B cell (primary cell): ENCODE measurements around the gene TDO2. TPM values are rescaled to one million over a fixed set of nuclear protein-coding genes. Genes with fewer than 3 reads are reported as not detected.

Experiments used
- ATAC-seq: fragments of 200-7000 bp; cut with Tn5 transposase; one replicate; pipeline ENCODE4 v1.10.0; 2021; ENCODE audit warnings: low read depth, mild to moderate bottlenecking, moderate number of reproducible peaks, moderate library complexity
- CTCF ChIA-PET: fragments of 350-600 bp; sonication (Branson Sonifier 250); formaldehyde crosslinking; loops from one replicate; lab custom pipeline; 2021; ENCODE audit warnings: antibody characterized with exemption, inconsistent platforms; lab: Charles Lee
- POLR2A ChIA-PET: fragments of 350-600 bp; sonication (Branson Sonifier 250); formaldehyde crosslinking; loops from one replicate; lab custom pipeline; 2021; ENCODE audit warnings: antibody characterized with exemption; lab: Charles Lee
- DNase-seq: peaks from one replicate; pipeline ENCODE4 v3.0.0; 2013
- H2AFZ ChIP-seq: 2 replicates; pipeline ENCODE4 v1.6.1; 2012; ENCODE audit warnings: mild to moderate bottlenecking, low read depth, low read length; ENCODE audit not compliant: insufficient read depth, poor library complexity, severe bottlenecking
- H3K27ac ChIP-seq, 2 donors: 1 replicate in 1 of 2; 2 replicates in 1 of 2; pipeline ENCODE4 v1.5.1; 2012 to 2013; ENCODE audit warnings: low read length in 2 of 2, mild to moderate bottlenecking in 2 of 2, moderate library complexity in 1 of 2
- H3K27me3 ChIP-seq, 4 experiments: fragments of 200-600 bp in 1 of 4; sonication (generic) in 1 of 4; replicated peaks in 1 of 4; 1 replicate in 2 of 4; 2 replicates in 2 of 4; pipeline versions ENCODE4 v1.6.1 to v1.7.0; 2013 to 2016; ENCODE audit warnings: low read length in 3 of 4, mild to moderate bottlenecking in 2 of 4, mixed read lengths in 1 of 4, moderate library complexity in 1 of 4; ENCODE audit not compliant: insufficient read depth in 4 of 4, control insufficient read depth in 3 of 4; ENCODE audit errors: control extremely low read depth in 1 of 4
- H3K36me3 ChIP-seq, 2 experiments: replicated peaks in 1 of 2; 1 replicate in 1 of 2; 2 replicates in 1 of 2; pipeline versions ENCODE4 v1.6.1 to v1.7.1; 2013; ENCODE audit warnings: low read length in 1 of 2; ENCODE audit not compliant: insufficient read depth in 2 of 2, control insufficient read depth in 1 of 2; ENCODE audit errors: control extremely low read depth in 1 of 2, extremely low read depth in 1 of 2
- H3K4me1 ChIP-seq, 2 donors: fragments of 200-600 bp in 1 of 2; sonication (generic) in 1 of 2; 1 replicate in 1 of 2; 2 replicates in 1 of 2; pipeline versions ENCODE4 v1.5.1 to v1.6.1; 2013 to 2017; ENCODE audit warnings: low read length in 2 of 2; ENCODE audit not compliant: control insufficient read depth in 2 of 2, insufficient read depth in 2 of 2
- H3K4me2 ChIP-seq: replicated peaks from 2 replicates; pipeline ENCODE3; 2012; ENCODE audit warnings: mild to moderate bottlenecking, low read depth, low read length; ENCODE audit not compliant: poor library complexity, severe bottlenecking
- H3K4me3 ChIP-seq, 5 experiments: fragments of 200-600 bp in 1 of 5; sonication (generic) in 1 of 5; 1 replicate in 3 of 5; 2 replicates in 2 of 5; pipeline versions ENCODE4 v1.5.1 to v1.7.0; 2011 to 2016; ENCODE audit warnings: low read length in 4 of 5, mild to moderate bottlenecking in 4 of 5, low read depth in 2 of 5, control low read depth in 1 of 5, moderate library complexity in 1 of 5; ENCODE audit not compliant: insufficient read depth in 1 of 5; ENCODE audit errors: control extremely low read depth in 1 of 5, extremely low read depth in 1 of 5
- H3K79me2 ChIP-seq: fragments of 200-600 bp; sonication (generic); one replicate; pipeline ENCODE4 v1.6.0; 2016; ENCODE audit warnings: low read length; ENCODE audit not compliant: control insufficient read depth, insufficient read depth
- H3K9ac ChIP-seq: fragments of 200-600 bp; sonication (generic); 2 replicates; pipeline ENCODE4 v1.6.1; 2017; ENCODE audit warnings: mild to moderate bottlenecking, low read length, moderate library complexity
- H3K9me3 ChIP-seq, 3 donors: one replicate each; pipeline versions ENCODE4 v1.6.1 to v1.7.1; 2013; ENCODE audit warnings: low read length in 2 of 3; ENCODE audit not compliant: control insufficient read depth in 2 of 3, insufficient read depth in 1 of 3; ENCODE audit errors: control extremely low read depth in 1 of 3
- H4K20me1 ChIP-seq: 2 replicates; pipeline ENCODE4 v1.6.0; 2012; ENCODE audit warnings: mild to moderate bottlenecking, low read length; ENCODE audit not compliant: insufficient read depth, control insufficient read depth, poor library complexity, severe bottlenecking
- H3K27ac Mint-ChIP-seq: one replicate; pipeline ENCODE4 v1.8.0; 2021; ENCODE audit warnings: mixed read lengths
- H3K27me3 Mint-ChIP-seq: one replicate; pipeline ENCODE4 v1.8.0; 2021; ENCODE audit warnings: mixed read lengths
- H3K4me1 Mint-ChIP-seq: one replicate; pipeline ENCODE4 v1.8.0; 2021; ENCODE audit warnings: mixed read lengths
- H3K4me3 Mint-ChIP-seq: one replicate; pipeline ENCODE4 v1.8.0; 2021; ENCODE audit warnings: mixed read lengths
- H3K9me3 Mint-ChIP-seq: one replicate; pipeline ENCODE4 v1.8.0; 2022; ENCODE audit warnings: mixed read lengths; ENCODE audit not compliant: insufficient read depth
- EZH2 ChIP-seq: IDR thresholded peaks from 2 replicates; pipeline ENCODE4 v1.6.1; 2012; ENCODE audit warnings: borderline replicate concordance, low read depth, mild to moderate bottlenecking, moderate library complexity, low read length; ENCODE audit not compliant: insufficient read depth, poor library complexity, severe bottlenecking
- WGBS: methylation state at CpG from one replicate; pipeline ENCODE4 v1.1.5; 2013; ENCODE audit warnings: missing lambda C conversion rate; ENCODE audit not compliant: insufficient coverage; 5-methylcytosine and 5-hydroxymethylcytosine counted together
- intact Hi-C: fragments of 100-400 bp; cut with micrococcal nuclease; formaldehyde crosslinking; loops from one replicate; pipeline ENCODE4 v1.10.0; 2022
- polyA plus RNA-seq: library from polyadenylated mRNA; depleted of rRNA; stranded (reverse); fragments of >200 nt; gene quantifications from 2 replicates; pipeline ENCODE4 v1.2.3, GENCODE V29; 2012
- total RNA-seq, 2 donors: library from RNA; stranded (reverse); fragments of 120-200 nt in 1 of 2; gene quantifications; 1 replicate in 1 of 2; 2 replicates in 1 of 2; pipeline versions ENCODE4 v1.2.3 to v1.2.4, GENCODE V29; 2013 to 2022
- TF ChIP-seq, protein P1 (sequence below): fragments of 200-600 bp; IDR thresholded peaks from one replicate; pipeline ENCODE4 v1.8.0; 2022; ENCODE audit warnings: antibody characterized with exemption, mild to moderate bottlenecking

TDO2 gene
- total and polyA plus RNA-seq, 2 donors (not counting 1 experiment from before 2014, with no cell fraction given), result not detected

GRCh38 chr4:155953151-155954117 lies 49.9 kb downstream of the TDO2 start, which contains the start of gene CTSO:
CTSO (minus strand) TSS chr4:155953866; CDS start chr4:155953847, 19 bp downstream.
- Histone ChIP-seq H3K4me2 (peak within 1 kb of the TSS; percentile 86), H3K36me3 (no peaks in the 10 kb centered on the region), H4K20me1 (no peaks in the 10 kb centered on the region), H2AFZ (peak within 1 kb of the TSS; percentile 99), H3K9me3 (no peaks in the 10 kb centered on the region), H3K79me2 (peaks cover 3% of the 10 kb centered on the region), H3K9ac (peak within 1 kb of the TSS; percentile 96), H3K27me3 (no peaks in the 10 kb centered on the region), H3K4me1 (peaks cover 8 to 9% of the 10 kb centered on the region in 2 donors), H3K27ac (peak within 1 kb of the TSS; percentile 87 to 96), H3K4me3 (peak within 1 kb of the TSS; percentile 87 to 97 (median 89))
- H3K27me3 Mint-ChIP-seq, result peaks cover 6% of the 10 kb centered on the region
- TF ChIP-seq, protein P1, sequence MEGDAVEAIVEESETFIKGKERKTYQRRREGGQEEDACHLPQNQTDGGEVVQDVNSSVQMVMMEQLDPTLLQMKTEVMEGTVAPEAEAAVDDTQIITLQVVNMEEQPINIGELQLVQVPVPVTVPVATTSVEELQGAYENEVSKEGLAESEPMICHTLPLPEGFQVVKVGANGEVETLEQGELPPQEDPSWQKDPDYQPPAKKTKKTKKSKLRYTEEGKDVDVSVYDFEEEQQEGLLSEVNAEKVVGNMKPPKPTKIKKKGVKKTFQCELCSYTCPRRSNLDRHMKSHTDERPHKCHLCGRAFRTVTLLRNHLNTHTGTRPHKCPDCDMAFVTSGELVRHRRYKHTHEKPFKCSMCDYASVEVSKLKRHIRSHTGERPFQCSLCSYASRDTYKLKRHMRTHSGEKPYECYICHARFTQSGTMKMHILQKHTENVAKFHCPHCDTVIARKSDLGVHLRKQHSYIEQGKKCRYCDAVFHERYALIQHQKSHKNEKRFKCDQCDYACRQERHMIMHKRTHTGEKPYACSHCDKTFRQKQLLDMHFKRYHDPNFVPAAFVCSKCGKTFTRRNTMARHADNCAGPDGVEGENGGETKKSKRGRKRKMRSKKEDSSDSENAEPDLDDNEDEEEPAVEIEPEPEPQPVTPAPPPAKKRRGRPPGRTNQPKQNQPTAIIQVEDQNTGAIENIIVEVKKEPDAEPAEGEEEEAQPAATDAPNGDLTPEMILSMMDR, result peak; percentile 81
- no peak for TF ChIP-seq EZH2
- peak; percentile 89 for ATAC-seq
- intact Hi-C loops, result loop anchor here (1.0 to 10.0 kb wide), 3 partner anchors 143 to 1329 kb away; partner anchors contain the start of gene MAP9
- peaks cover 14% of the 10 kb centered on the region for H3K4me1 Mint-ChIP-seq
- H3K4me3 Mint-ChIP-seq, result peak within 1 kb of the TSS; percentile 97
- ChIA-PET CTCF (interaction anchor here (0.6 to 2.3 kb wide), 10 partner anchors 10 to 1405 kb away, joined by 3 to 11 read pairs (median 3); partner anchors contain the start of genes GUCY1B1 and PLRG1), POLR2A (no interaction called here)
- under 1% methylated on average over 54 of the region's 58 CpGs for WGBS
- H3K27ac Mint-ChIP-seq, result peak within 1 kb of the TSS; percentile 98
- DNase-seq, result peak; percentile 85
- H3K9me3 Mint-ChIP-seq, result no peaks in the 10 kb centered on the region
